Activated CD4-positive, alpha-beta T cell treated with anti-CD3 and anti-CD28 coated beads for 24 hours (primary cell): Measurements from ENCODE around the gene FGL2.
"Not testable (repeated sequence)": the region's sequence is repeated elsewhere in the genome, so short reads cannot be mapped to it uniquely, and the experiment has no call there.

Experiments used
- DNase-seq, 2 donors: peaks; one replicate each; pipeline ENCODE4 v3.0.0-alpha.2; 2020; ENCODE audit warnings: low read depth in 2 of 2

Gene FGL2

DNA sequence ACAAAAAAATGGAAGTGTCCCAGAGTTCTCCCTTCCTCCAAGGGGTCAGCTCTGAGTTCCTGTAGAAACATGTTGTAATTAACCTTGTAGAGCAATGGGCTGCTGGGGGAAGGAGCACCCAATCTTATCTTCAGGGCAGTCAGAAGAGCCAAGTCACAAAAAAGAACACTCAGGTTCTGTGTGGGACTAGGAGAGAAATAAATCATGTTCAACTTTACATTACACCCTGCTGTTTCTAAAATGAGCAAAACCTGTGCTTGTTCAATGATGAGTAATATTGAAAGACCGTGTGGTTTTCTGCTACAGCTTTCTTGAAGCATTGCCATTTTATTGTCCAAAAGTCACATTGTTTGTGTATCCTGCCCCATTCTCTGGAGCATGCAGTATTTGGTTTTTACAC is 42.6 kb downstream of the FGL2 start:
- not testable (repeated sequence) for DNase-seq

DNA sequence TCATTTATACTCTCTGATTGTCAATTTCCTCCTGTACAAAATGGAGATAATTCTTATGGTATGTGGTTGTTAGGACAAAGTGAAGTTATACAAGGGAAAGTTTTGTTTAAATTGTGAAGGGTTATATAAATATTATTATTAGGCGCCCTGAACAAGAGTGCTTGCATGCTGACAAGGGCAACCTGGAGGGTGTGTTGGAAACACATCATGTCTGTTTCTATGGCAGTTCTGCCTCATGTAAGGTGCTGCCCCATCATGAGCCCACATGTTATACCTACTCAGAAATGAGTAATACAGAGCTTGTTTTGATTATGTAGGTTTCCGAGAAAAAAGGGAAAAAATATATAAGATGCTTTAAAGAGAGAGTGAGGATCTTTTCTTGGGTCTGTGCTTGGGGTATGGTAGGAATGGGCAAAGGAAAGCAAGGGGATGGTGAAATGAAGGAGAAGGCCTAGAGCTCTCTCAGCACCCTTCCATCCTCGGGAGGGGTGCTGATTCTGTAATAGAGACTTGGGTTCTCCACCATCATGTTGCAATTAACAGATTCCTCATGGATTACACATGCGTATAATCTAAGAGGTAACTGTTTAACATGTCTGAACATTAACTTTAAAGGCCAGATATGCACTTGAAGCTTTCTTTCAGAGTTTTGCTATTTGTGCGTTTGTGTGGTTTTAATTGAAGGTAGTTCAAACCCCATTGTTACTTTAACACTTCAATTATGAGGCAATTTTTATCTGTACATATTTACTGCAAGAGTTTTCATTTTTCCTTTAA is 43.8 kb downstream of the FGL2 start:
- not testable (repeated sequence) for DNase-seq

DNA sequence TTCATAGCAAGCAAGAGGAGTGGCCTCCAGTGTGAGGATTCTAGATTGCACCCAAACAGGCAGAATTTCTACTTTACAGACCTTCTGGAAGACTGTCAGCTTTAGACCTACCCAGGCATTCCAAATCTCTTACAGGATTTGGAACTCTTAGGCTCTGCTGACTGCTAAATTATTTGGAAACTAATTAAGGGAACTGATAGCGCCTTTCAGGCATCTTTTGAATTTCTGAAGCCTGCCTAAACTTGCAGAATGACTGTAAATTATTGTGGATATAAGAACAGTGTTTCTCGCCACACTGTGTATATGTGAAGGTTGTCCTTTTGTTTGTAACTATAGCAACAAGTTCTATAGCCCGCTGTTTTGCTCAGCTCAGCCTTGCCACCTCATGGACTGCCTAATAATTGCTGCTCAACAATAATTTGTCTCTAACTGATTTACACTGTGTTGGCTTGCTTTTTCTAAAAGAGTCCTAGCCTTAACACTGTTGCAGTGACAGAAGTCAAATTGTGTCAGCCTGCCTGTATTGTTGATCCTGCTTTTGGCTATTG is 44.6 kb downstream of the FGL2 start:
- DNase-seq, result not testable (repeated sequence)

DNA sequence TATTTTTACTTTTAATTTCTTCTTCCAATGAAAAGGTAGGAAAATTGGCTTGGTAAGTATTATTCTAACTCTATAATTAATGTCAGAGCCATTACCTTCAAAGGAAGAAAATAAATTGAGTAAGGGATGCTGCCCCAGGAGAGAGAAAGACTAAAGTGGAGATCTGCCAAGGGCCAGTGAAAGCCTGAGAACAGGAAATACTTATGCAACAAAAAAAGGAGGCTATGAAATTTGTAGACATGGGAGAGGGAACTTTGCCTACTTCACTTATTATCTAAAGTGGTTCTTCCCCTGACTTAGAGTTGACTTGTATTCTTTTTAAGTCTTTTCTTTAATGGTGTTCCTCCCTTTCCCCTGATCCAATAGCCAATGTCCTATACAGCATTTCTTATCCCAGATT is 47.4 kb downstream of the FGL2 start:
- not testable (repeated sequence) for DNase-seq
